ENCODE data around the gene PNMA1. TPM values are rescaled to one million over a fixed set of nuclear protein-coding genes. Genes with fewer than 3 reads are reported as not detected.
A peak's percentile ranks its signal among the peaks of the same experiment; 100 is the strongest.

The PNMA1 gene
- total and polyA plus RNA-seq, 11 donors, result 7.4 to 32.3 (median 25.9) TPM

GRCh38 chr14:73761618-73762355 is 47.6 kb upstream of the PNMA1 start:
- H3K4me1 ChIP-seq, result peaks cover 29 to 90% (median 83%) of the 10 kb centered on the region in 12 donors
- DNase-seq (peak in 1 of 5 donors; percentile 45), ATAC-seq (no peak)
- peak overlapping the region in 1 of 12 donors; percentile 1 for H3K4me3 ChIP-seq
- WGBS, 4 donors, result 9 to 22% (median 19%) methylated on average over 2 of the region's 2 CpGs
- no peak for TF ChIP-seq POLR2A (IDR thresholded peaks at IDR 0.05)
- TF ChIP-seq, protein P1, sequence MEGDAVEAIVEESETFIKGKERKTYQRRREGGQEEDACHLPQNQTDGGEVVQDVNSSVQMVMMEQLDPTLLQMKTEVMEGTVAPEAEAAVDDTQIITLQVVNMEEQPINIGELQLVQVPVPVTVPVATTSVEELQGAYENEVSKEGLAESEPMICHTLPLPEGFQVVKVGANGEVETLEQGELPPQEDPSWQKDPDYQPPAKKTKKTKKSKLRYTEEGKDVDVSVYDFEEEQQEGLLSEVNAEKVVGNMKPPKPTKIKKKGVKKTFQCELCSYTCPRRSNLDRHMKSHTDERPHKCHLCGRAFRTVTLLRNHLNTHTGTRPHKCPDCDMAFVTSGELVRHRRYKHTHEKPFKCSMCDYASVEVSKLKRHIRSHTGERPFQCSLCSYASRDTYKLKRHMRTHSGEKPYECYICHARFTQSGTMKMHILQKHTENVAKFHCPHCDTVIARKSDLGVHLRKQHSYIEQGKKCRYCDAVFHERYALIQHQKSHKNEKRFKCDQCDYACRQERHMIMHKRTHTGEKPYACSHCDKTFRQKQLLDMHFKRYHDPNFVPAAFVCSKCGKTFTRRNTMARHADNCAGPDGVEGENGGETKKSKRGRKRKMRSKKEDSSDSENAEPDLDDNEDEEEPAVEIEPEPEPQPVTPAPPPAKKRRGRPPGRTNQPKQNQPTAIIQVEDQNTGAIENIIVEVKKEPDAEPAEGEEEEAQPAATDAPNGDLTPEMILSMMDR (IDR thresholded peaks at IDR 0.05), result no peak
- no peaks in the 10 kb centered on the region for H3K27me3 ChIP-seq
- no peaks in the 10 kb centered on the region for H3K36me3 ChIP-seq
- H3K9me3 ChIP-seq, result no peaks in the 10 kb centered on the region
- peak overlapping the region in 10 of 12 donors; percentile 31 to 100 (median 97) for H3K27ac ChIP-seq
- intact Hi-C loops (cut with DNase I), result loop anchor here in 2 of 10 donors (2.0 to 10.0 kb wide), 2 partner anchors 63 kb away; no protein-coding TSS in a partner anchor

DNA sequence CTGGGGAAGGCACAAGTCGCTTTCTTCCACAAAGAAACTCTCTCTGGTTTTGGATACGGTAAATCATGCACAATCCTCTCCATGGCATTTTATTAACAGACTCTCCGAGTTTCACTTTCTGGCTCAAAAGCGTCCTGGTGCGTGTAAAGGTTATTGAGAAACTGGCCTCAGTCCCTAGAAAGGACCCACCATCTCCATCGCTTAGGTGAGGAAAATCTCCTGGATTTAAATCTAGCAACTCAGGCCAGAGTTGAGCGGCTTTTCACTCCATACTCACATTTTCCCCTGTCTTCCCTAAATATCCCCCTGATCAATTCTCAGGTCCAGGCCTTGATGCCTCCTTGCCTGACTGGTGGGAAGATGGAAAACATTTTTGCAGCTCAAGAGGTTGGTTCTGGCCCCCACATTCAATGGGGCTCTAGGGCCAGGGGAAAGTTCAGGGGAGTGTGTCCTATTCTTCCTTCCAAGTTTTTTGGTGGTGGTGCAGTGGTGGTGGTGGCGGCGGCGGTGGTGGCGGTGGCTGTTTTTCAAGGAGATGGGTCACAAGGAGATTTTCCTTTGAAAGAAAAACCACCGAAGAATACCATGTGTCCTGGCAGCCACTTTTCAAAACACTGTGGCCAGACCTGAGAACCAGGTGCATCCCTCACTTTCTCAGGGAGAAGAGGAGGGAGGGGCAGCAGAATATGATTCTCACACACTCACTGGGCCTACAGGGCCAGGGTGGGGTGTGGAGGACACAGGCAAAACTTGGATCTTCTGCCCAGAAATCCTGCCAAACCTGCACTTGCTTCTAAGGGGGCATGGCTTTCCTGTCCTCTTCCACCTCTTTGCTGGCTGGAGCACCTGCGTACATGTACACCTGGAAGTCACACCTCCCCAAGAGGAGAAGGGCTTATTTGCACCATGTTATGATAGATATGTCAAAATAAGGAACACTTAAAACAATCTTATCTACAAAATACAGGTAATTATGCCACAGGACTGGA is 46.7 kb upstream of the PNMA1 start:
- DNase-seq (peak in 1 of 5 donors; percentile 24), ATAC-seq (no peak)
- 55 to 64% (median 59%) methylated on average over 13 of the region's 13 CpGs for WGBS, 4 donors
- intact Hi-C loops (cut with DNase I), result loop anchor here in 2 of 10 donors (1.0 to 10.0 kb wide), 3 partner anchors 25 to 64 kb away; no protein-coding TSS in a partner anchor
- Histone ChIP-seq H3K27ac (peak overlapping the region; percentile 89 to 100 (median 98)), H3K36me3 (no peaks in the 10 kb centered on the region), H3K4me1 (peaks cover 35 to 96% (median 86%) of the 10 kb centered on the region in 12 donors), H3K9me3 (no peaks in the 10 kb centered on the region), H3K4me3 (peak overlapping the region; percentile 64 to 95 (median 79)), H3K27me3 (no peaks in the 10 kb centered on the region)
- TF ChIP-seq, protein P1 (IDR thresholded peaks at IDR 0.05), result no peak
- no peak for TF ChIP-seq POLR2A (IDR thresholded peaks at IDR 0.05)

GRCh38 chr14:73759714-73760597 is 45.8 kb upstream of the PNMA1 start:
- WGBS, 4 donors, result 0 to 1% (median 1%) methylated on average over 44 to 93 of the region's 93 CpGs
- DNase-seq, result peak; percentile 96 to 97 (median 97)
- intact Hi-C loops (cut with DNase I), result loop anchor here in 4 of 10 donors (1.0 to 10.0 kb wide), 6 partner anchors 19 to 65 kb away; no protein-coding TSS in a partner anchor
- peak overlapping the region; percentile 89 to 100 (median 98) for H3K27ac ChIP-seq
- H3K4me3 ChIP-seq, result peak overlapping the region; percentile 64 to 95 (median 79)
- peak; percentile 55 to 89 (median 86) for ATAC-seq
- H3K27me3 ChIP-seq, result no peaks in the 10 kb centered on the region
- H3K9me3 ChIP-seq, result no peaks in the 10 kb centered on the region
- TF ChIP-seq POLR2A (IDR thresholded peaks at IDR 0.05), result peak in 1 of 2 donors; percentile 68
- TF ChIP-seq, protein P1 (IDR thresholded peaks at IDR 0.05), result peak in 3 of 12 donors; percentile 8 to 32 (median 32)
- no peaks in the 10 kb centered on the region for H3K36me3 ChIP-seq
- H3K4me1 ChIP-seq, result peaks cover 34 to 96% (median 86%) of the 10 kb centered on the region in 12 donors

Data from heart left ventricle (tissue), 16 donors.